Vagina (tissue), 2 donors: ENCODE data around the gene SKA2. TPM values are rescaled to one million over a fixed set of nuclear protein-coding genes. Genes with fewer than 3 reads are reported as not detected.

Source experiments
- DNase-seq, 2 donors: peaks; one replicate each; pipeline ENCODE4 v3.0.0-alpha.2; 2017; ENCODE audit errors: extremely low spot score in 2 of 2
- H3K27ac ChIP-seq: fragments of 200-600 bp; sonication (generic); one replicate; pipeline ENCODE4 v1.5.1; 2019
- H3K27me3 ChIP-seq: fragments of 200-600 bp; sonication (generic); one replicate; pipeline ENCODE4 v1.5.1; 2019
- H3K36me3 ChIP-seq, 2 donors: fragments of 200-600 bp; sonication (generic); one replicate each; pipeline ENCODE4 v1.5.1; 2017 to 2019
- H3K4me1 ChIP-seq: fragments of 200-600 bp; sonication (generic); one replicate; pipeline ENCODE4 v1.5.1; 2019
- H3K4me3 ChIP-seq, 2 donors: fragments of 200-600 bp; sonication (generic); 1 replicate in 1 of 2; 2 replicates in 1 of 2; pipeline ENCODE4 v1.5.1; 2016 to 2019
- H3K9me3 ChIP-seq: fragments of 200-600 bp; sonication (generic); one replicate; pipeline ENCODE4 v1.5.1; 2019
- CTCF ChIP-seq, 3 experiments: fragments of 450-650 bp in 2 of 3; fragments of 200-600 bp in 1 of 3; sonication (generic) in 1 of 3; IDR thresholded peaks; one replicate each; pipeline ENCODE4 v1.5.1; 2017 to 2019; ENCODE audit warnings: antibody characterized with exemption in 3 of 3, mild to moderate bottlenecking in 2 of 3, moderate library complexity in 2 of 3
- POLR2A ChIP-seq, 2 donors: fragments of 450-650 bp; IDR thresholded peaks; one replicate each; pipeline ENCODE4 v1.6.1; 2017; ENCODE audit warnings: antibody characterized with exemption in 2 of 2, mild to moderate bottlenecking in 2 of 2, moderate library complexity in 2 of 2
- POLR2AphosphoS5 ChIP-seq, 2 donors: sonication (generic); formaldehyde crosslinking; IDR thresholded peaks; one replicate each; pipeline ENCODE4 v1.9.0; 2017; ENCODE audit warnings: antibody characterized with exemption in 2 of 2, mild to moderate bottlenecking in 2 of 2, low read depth in 1 of 2; ENCODE audit not compliant: insufficient read depth in 1 of 2
- intact Hi-C: fragments of 100-400 bp; cut with DNase I; formaldehyde crosslinking; loops from one replicate; pipeline ENCODE4 v1.15.1; 2023
- total RNA-seq: library from RNA; depleted of rRNA; stranded (reverse); fragments of >200 nt; gene quantifications from one replicate; pipeline ENCODE4 v1.2.3, GENCODE V29; 2016

The SKA2 gene
- total RNA-seq, 1 donor from 2014 or later = 143 TPM

- Histone ChIP-seq H3K9me3 (no peaks in the 10 kb centered on the region), H3K27ac (no peak overlapping the region), H3K4me1 (no peaks in the 10 kb centered on the region), H3K4me3 (no peak overlapping the region), H3K27me3 (no peaks in the 10 kb centered on the region), H3K36me3 (no peaks in the 10 kb centered on the region)
- TF ChIP-seq POLR2A (IDR thresholded peaks at IDR 0.05) = no peak
- no peak for TF ChIP-seq CTCF (IDR thresholded peaks at IDR 0.05)
- TF ChIP-seq POLR2AphosphoS5 (IDR thresholded peaks at IDR 0.05; ENCODE audit: insufficient read depth in 1 of 2, low read depth in 1 of 2) = no peak
- DNase-seq = no peak
- intact Hi-C loops = no loop called here
Measured at GRCh38 chr17:59178266-59178985, 23.4 kb upstream of the SKA2 start.

GRCh38 chr17:59175076-59175475 lies 20.1 kb upstream of the SKA2 start:
- Histone ChIP-seq H3K4me3 (no peak overlapping the region), H3K27ac (no peak overlapping the region), H3K4me1 (no peaks in the 10 kb centered on the region), H3K36me3 (no peaks in the 10 kb centered on the region), H3K9me3 (no peaks in the 10 kb centered on the region), H3K27me3 (no peaks in the 10 kb centered on the region)
- DNase-seq = no peak
- intact Hi-C loops = no loop called here
- no peak for TF ChIP-seq POLR2A (IDR thresholded peaks at IDR 0.05)
- TF ChIP-seq POLR2AphosphoS5 (IDR thresholded peaks at IDR 0.05; ENCODE audit: insufficient read depth in 1 of 2, low read depth in 1 of 2) = no peak
- no peak for TF ChIP-seq CTCF (IDR thresholded peaks at IDR 0.05)

GRCh38 chr17:59174671-59175070 lies 19.7 kb upstream of the SKA2 start:
- no peaks in the 10 kb centered on the region for H3K27me3 ChIP-seq
- intact Hi-C loops = no loop called here
- H3K4me1 ChIP-seq = no peaks in the 10 kb centered on the region
- H3K9me3 ChIP-seq = no peaks in the 10 kb centered on the region
- no peak overlapping the region for H3K4me3 ChIP-seq
- H3K36me3 ChIP-seq = no peaks in the 10 kb centered on the region
- DNase-seq = no peak
- H3K27ac ChIP-seq = no peak overlapping the region
- no peak for TF ChIP-seq POLR2AphosphoS5 (IDR thresholded peaks at IDR 0.05; ENCODE audit: insufficient read depth in 1 of 2, low read depth in 1 of 2)
- no peak for TF ChIP-seq CTCF (IDR thresholded peaks at IDR 0.05)
- TF ChIP-seq POLR2A (IDR thresholded peaks at IDR 0.05) = no peak

GRCh38 chr17:59172436-59173004 lies 17.5 kb upstream of the SKA2 start:
- Histone ChIP-seq H3K27ac (no peak overlapping the region), H3K4me1 (no peaks in the 10 kb centered on the region), H3K27me3 (no peaks in the 10 kb centered on the region), H3K36me3 (no peaks in the 10 kb centered on the region), H3K4me3 (no peak overlapping the region), H3K9me3 (no peaks in the 10 kb centered on the region)
- TF ChIP-seq CTCF (IDR thresholded peaks at IDR 0.05) = no peak
- no peak for TF ChIP-seq POLR2AphosphoS5 (IDR thresholded peaks at IDR 0.05; ENCODE audit: insufficient read depth in 1 of 2, low read depth in 1 of 2)
- no peak for TF ChIP-seq POLR2A (IDR thresholded peaks at IDR 0.05)
- intact Hi-C loops = no loop called here
- DNase-seq = no peak

GRCh38 chr17:59167571-59168001 lies 12.6 kb upstream of the SKA2 start:
- intact Hi-C loops = no loop called here
- Histone ChIP-seq H3K4me3 (no peak overlapping the region), H3K36me3 (no peaks in the 10 kb centered on the region), H3K9me3 (no peaks in the 10 kb centered on the region), H3K27ac (no peak overlapping the region), H3K4me1 (no peaks in the 10 kb centered on the region), H3K27me3 (no peaks in the 10 kb centered on the region)
- DNase-seq = no peak
- TF ChIP-seq POLR2A (IDR thresholded peaks at IDR 0.05) = no peak
- no peak for TF ChIP-seq POLR2AphosphoS5 (IDR thresholded peaks at IDR 0.05; ENCODE audit: insufficient read depth in 1 of 2, low read depth in 1 of 2)
